ENCODE results near the gene FARSA. TPM values are rescaled to one million over a fixed set of nuclear protein-coding genes. Genes with fewer than 3 reads are reported as not detected.

FARSA gene
- total RNA-seq, 2 experiments from 2014 or later, result 85.7 to 90.6 TPM

DNA sequence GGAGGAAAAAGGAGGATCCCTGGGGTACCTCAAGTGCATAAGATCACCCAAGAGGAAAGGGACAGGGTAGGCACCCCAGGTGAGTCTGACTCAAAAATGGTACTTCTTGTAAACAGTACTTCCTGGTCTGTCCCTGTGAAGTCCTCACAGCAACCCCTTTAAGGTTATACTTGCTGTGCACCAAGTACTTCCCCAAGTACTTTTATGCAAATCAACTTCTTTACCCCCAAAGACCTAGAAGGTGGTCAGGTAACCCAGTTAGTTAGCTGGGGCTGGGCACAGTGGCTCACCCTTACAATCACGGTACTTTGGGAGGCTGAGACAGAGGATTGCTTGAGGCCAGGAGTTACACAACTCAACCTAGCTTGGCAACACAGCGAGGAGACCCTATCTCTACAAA lies 7.4 kb upstream of the FARSA start:
- CTCF ChIA-PET, result interaction anchor here (0.6 kb wide), 1 partner anchor 609 kb away, joined by 3 read pairs; no protein-coding TSS in a partner anchor
- peaks cover 61% of the 10 kb centered on the region for H3K36me3 Mint-ChIP-seq (ENCODE audit: low read depth)
- POLR2A ChIA-PET, result no interaction called here
- no peaks in the 10 kb centered on the region for H3K9me3 Mint-ChIP-seq
- H3K4me1 Mint-ChIP-seq, result peaks cover 75% of the 10 kb centered on the region
- peak overlapping the region; percentile 100 for H3K4me3 Mint-ChIP-seq
- DNase-seq, result no peak
- H3K27me3 Mint-ChIP-seq, result no peaks in the 10 kb centered on the region
- H3K27ac Mint-ChIP-seq, result peak overlapping the region; percentile 77

- CTCF ChIA-PET, result no interaction called here
- Mint-ChIP-seq H3K36me3 (ENCODE audit: low read depth) (peaks cover 53% of the 10 kb centered on the region), H3K4me1 (peaks cover 67% of the 10 kb centered on the region), H3K27ac (peak overlapping the region; percentile 96), H3K27me3 (no peaks in the 10 kb centered on the region), H3K9me3 (no peaks in the 10 kb centered on the region), H3K4me3 (peak overlapping the region; percentile 100)
- POLR2A ChIA-PET, result no interaction called here
- no peak for DNase-seq
Observed at GRCh38 chr19:12939975-12940423, 6.5 kb upstream of the FARSA start.

- Mint-ChIP-seq H3K9me3 (no peaks in the 10 kb centered on the region), H3K36me3 (ENCODE audit: low read depth) (peaks cover 45% of the 10 kb centered on the region), H3K27ac (peak overlapping the region; percentile 96), H3K4me3 (peak overlapping the region; percentile 100), H3K4me1 (peaks cover 61% of the 10 kb centered on the region), H3K27me3 (no peaks in the 10 kb centered on the region)
- ChIA-PET POLR2A (interaction anchor here (1.5 kb wide), 1 partner anchor 54 kb away, joined by 5 read pairs; no protein-coding TSS in a partner anchor), CTCF (interaction anchor here (0.6 kb wide), 1 partner anchor 66 kb away, joined by 3 read pairs; no protein-coding TSS in a partner anchor)
- peak; percentile 36 for DNase-seq
Observed at GRCh38 chr19:12938779-12939601, 5.5 kb upstream of the FARSA start.

GRCh38 chr19:12937927-12938778 lies 4.6 kb upstream of the FARSA start, which contains the start of gene CALR:
TSS of gene CALR (plus strand) at chr19:12938609. CDS start at chr19:12938680, 71 bp downstream.
- Mint-ChIP-seq H3K4me1 (peaks cover 59% of the 10 kb centered on the region), H3K27ac (peak within 1 kb of the TSS; percentile 96), H3K27me3 (no peaks in the 10 kb centered on the region), H3K9me3 (no peaks in the 10 kb centered on the region), H3K36me3 (ENCODE audit: low read depth) (peaks cover 40% of the 10 kb centered on the region), H3K4me3 (peak within 1 kb of the TSS; percentile 100)
- ChIA-PET CTCF (interaction anchor here (0.6 to 1.6 kb wide), 9 partner anchors 10 to 156 kb away, joined by 3 to 6 read pairs (median 4); partner anchors contain the start of genes GCDH and SYCE2), POLR2A (interaction anchor here (0.8 to 1.5 kb wide), 3 partner anchors 19 to 60 kb away, joined by 3 to 5 read pairs (median 4); partner anchors contain the start of gene SYCE2)
- peak; percentile 100 for DNase-seq

DNA sequence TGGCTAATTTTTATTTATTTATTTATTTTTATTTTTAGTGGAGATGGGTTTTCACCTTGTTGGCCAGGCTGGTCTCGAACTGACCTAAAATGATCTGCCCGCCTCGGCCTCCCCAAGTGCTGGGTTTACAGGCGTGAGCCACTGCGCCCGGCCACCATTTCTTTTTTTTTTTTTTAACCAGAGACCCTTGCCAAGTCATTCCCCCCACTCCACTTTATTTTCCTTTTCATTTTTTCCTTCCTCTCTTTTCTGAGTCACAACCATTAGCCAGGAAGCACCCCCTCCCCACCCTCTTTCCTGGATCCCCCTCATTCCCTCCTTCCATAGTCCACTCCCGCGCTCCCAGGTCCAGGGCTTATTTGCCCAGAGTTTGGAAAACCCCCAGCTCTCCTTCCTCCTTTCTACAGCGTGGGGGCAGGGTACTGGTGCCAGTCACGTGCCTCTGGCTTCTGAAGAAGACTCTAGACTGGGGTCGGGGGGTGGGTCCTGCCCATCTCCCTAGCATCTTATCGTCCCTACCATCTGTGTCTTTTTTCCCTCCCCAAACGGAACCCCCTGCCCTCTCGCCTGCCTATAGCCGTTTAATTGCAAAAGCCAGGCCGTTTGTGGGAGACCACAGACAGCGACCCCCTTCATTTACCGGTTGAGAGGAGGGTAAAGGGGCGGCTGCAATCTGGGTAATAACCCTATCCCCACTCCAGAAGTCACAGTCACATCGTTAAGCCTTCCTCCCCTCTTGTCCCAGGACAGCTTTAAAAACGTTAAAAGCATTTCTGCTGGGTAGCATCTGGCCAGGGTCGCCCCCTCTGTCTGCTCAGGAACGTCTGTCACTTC lies 3.8 kb upstream of the FARSA start:
- CTCF ChIA-PET, result interaction anchor here (0.6 to 1.6 kb wide), 8 partner anchors 11 to 157 kb away, joined by 3 to 6 read pairs (median 4); partner anchors contain the start of genes GCDH and SYCE2
- no peaks in the 10 kb centered on the region for H3K9me3 Mint-ChIP-seq
- H3K4me1 Mint-ChIP-seq, result peaks cover 63% of the 10 kb centered on the region
- peak overlapping the region; percentile 96 for H3K27ac Mint-ChIP-seq
- DNase-seq, result peak; percentile 20
- no peaks in the 10 kb centered on the region for H3K27me3 Mint-ChIP-seq
- peak overlapping the region; percentile 100 for H3K4me3 Mint-ChIP-seq
- peaks cover 42% of the 10 kb centered on the region for H3K36me3 Mint-ChIP-seq (ENCODE audit: low read depth)
- POLR2A ChIA-PET, result interaction anchor here (0.8 to 1.5 kb wide), 3 partner anchors 18 to 59 kb away, joined by 3 to 5 read pairs (median 4); partner anchors contain the start of gene SYCE2

DNA sequence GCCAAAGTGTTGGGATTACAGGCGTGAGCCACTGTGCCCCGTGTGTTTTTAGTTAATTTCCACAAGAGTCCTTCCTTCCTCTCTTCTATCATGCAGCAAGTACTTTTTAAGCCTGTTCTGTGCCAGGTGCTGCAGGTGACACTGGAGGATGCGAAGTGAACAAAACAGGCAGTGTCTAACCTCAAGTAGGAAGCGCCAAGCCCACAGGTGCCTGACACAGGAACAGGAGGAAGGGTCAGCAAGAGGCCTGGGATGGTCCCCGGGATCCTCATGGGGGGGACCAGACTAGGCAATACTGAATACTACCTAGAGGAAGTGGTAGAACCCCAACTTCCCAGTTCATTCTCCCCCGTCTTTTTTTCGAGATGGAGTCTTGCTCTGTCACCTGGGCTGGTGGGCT lies 3.1 kb upstream of the FARSA start:
- no peak for DNase-seq
- H3K9me3 Mint-ChIP-seq, result no peaks in the 10 kb centered on the region
- H3K4me1 Mint-ChIP-seq, result peaks cover 61% of the 10 kb centered on the region
- H3K27ac Mint-ChIP-seq, result peak overlapping the region; percentile 70
- H3K36me3 Mint-ChIP-seq (ENCODE audit: low read depth), result peaks cover 42% of the 10 kb centered on the region
- peak overlapping the region; percentile 15 for H3K4me3 Mint-ChIP-seq
- ChIA-PET POLR2A (no interaction called here), CTCF (no interaction called here)
- no peaks in the 10 kb centered on the region for H3K27me3 Mint-ChIP-seq

DNA sequence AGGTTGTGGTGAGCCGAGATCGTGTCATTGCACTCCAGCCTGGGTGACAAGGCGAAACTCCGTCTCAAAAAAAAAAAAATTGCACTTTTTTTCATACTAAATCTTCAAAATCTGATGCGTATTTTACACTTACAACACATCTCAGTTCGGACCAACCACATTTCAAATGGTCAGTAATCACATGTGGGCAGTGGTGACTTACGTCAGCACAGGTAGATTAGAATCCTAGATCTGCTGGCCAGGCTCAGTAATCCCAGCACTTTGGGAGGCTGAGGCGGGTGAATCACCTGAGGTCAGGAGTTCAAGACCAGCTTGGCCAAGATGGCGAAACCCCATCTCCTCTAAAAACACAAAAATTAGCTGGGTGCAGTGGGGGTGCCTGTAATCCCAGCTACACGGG lies 1.6 kb upstream of the FARSA start:
- POLR2A ChIA-PET, result no interaction called here
- DNase-seq, result no peak
- H3K27ac Mint-ChIP-seq, result no peak overlapping the region
- no peaks in the 10 kb centered on the region for H3K9me3 Mint-ChIP-seq
- H3K4me3 Mint-ChIP-seq, result no peak overlapping the region
- CTCF ChIA-PET, result interaction anchor here (0.6 kb wide), 1 partner anchor 98 kb away, joined by 4 read pairs; no protein-coding TSS in a partner anchor
- H3K27me3 Mint-ChIP-seq, result no peaks in the 10 kb centered on the region
- H3K36me3 Mint-ChIP-seq (ENCODE audit: low read depth), result peaks cover 36% of the 10 kb centered on the region
- H3K4me1 Mint-ChIP-seq, result peaks cover 55% of the 10 kb centered on the region

- peak overlapping the region; percentile 96 for H3K4me3 Mint-ChIP-seq
- H3K27me3 Mint-ChIP-seq, result no peaks in the 10 kb centered on the region
- ChIA-PET CTCF (interaction anchor here (1.3 to 2.2 kb wide), 4 partner anchors 8 to 48 kb away, joined by 3 to 7 read pairs (median 6); no protein-coding TSS in a partner anchor), POLR2A (no interaction called here)
- H3K36me3 Mint-ChIP-seq (ENCODE audit: low read depth), result peaks cover 31% of the 10 kb centered on the region
- no peaks in the 10 kb centered on the region for H3K9me3 Mint-ChIP-seq
- H3K27ac Mint-ChIP-seq, result peak overlapping the region; percentile 89
- no peak for DNase-seq
- H3K4me1 Mint-ChIP-seq, result peaks cover 41% of the 10 kb centered on the region
Observed at GRCh38 chr19:12932392-12933286, 872 bp downstream of the FARSA start.

DNA sequence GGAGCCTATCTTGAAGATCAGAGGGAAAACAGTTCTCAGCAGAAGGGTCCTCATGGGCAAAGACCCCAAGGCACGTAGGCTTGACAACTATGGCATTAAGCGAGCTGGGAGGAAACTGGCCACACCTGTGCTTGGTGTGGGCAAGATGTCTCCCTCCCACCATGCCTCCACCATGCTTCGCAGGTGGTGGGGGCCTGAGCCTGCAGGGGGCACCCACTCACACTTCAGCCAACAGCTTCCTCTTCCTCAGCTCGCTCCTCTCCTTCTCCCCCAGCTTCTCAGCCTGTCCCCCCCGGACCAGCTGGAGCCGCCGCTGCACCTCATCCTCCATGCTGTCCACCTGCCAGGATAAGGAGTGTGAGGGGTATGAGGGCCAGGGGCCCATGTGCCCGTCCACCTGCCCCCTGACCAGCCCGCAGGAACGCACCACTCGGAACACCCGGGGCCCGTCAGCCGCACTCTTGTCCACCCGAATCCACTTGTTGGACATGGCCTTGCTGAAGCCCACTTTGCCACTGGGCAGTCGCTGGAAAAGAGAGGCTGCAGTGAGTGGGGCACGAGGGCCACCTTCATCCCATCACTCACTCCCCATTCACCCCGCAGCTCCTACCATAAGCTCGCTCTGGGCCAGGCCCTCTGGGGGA lies 3.4 kb downstream of the FARSA start:
- Mint-ChIP-seq H3K27ac (no peak overlapping the region), H3K9me3 (no peaks in the 10 kb centered on the region), H3K27me3 (no peaks in the 10 kb centered on the region), H3K4me1 (peaks cover 26% of the 10 kb centered on the region), H3K36me3 (ENCODE audit: low read depth) (peaks cover 44% of the 10 kb centered on the region), H3K4me3 (no peak overlapping the region)
- CTCF ChIA-PET, result interaction anchor here (1.2 to 1.6 kb wide), 2 partner anchors 35 to 131 kb away, joined by 3 read pairs; no protein-coding TSS in a partner anchor
- POLR2A ChIA-PET, result interaction anchor here (0.6 kb wide), 1 partner anchor 51 kb away, joined by 3 read pairs; no protein-coding TSS in a partner anchor
- DNase-seq, result no peak

- Mint-ChIP-seq H3K9me3 (no peaks in the 10 kb centered on the region), H3K4me1 (peaks cover 8% of the 10 kb centered on the region), H3K36me3 (ENCODE audit: low read depth) (peaks cover 54% of the 10 kb centered on the region), H3K27me3 (no peaks in the 10 kb centered on the region), H3K4me3 (no peak overlapping the region), H3K27ac (no peak overlapping the region)
- ChIA-PET CTCF (interaction anchor here (0.7 to 1.9 kb wide), 2 partner anchors 8 to 9 kb away, joined by 3 to 7 read pairs; partner anchors contain the start of gene FARSA), POLR2A (no interaction called here)
- no peak for DNase-seq
Observed at GRCh38 chr19:12924621-12925310, 8.7 kb downstream of the FARSA start.
